ENCODE measurements around the gene TUBB4B.

- TF ChIP-seq POLR2A (IDR thresholded peaks at IDR 0.05), result no peak
- TF ChIP-seq CTCF (IDR thresholded peaks at IDR 0.05), result no peak
Measured at GRCh38 chr9:137199411-137200121, 41.5 kb upstream of the TUBB4B start.
